GM12878 (cell line): ENCODE data around the gene COX6B1. TPM values are rescaled to one million over a fixed set of nuclear protein-coding genes. Genes with fewer than 3 reads are reported as not detected.
A peak's percentile ranks its signal among the peaks of the same experiment; 100 is the strongest.

Experiments used
- ATF2 ChIP-seq: IDR thresholded peaks from 2 replicates; pipeline ENCODE4 v1.6.1; 2012; ENCODE audit warnings: low read length, inconsistent platforms
- BCL3 ChIP-seq: IDR thresholded peaks from 2 replicates; pipeline ENCODE4 v1.6.1; 2011; ENCODE audit warnings: borderline replicate concordance, low read depth, mild to moderate bottlenecking, moderate library complexity, low read length; ENCODE audit not compliant: insufficient read depth, poor library complexity, severe bottlenecking
- CHD2 ChIP-seq: IDR thresholded peaks from 2 replicates; pipeline ENCODE4 v1.6.1; 2011; ENCODE audit warnings: low read depth, low read length, improper control_type of control experiment, borderline replicate concordance
- KAT2A ChIP-seq: conservative IDR thresholded peaks from 2 replicates; pipeline ENCODE4 v1.6.1; 2011; ENCODE audit warnings: low read depth, low read length; ENCODE audit not compliant: control insufficient read depth
- MAX ChIP-seq: IDR thresholded peaks from 2 replicates; pipeline ENCODE4 v1.6.1; 2012; ENCODE audit warnings: low read depth, low read length, improper control_type of control experiment
- NFYA ChIP-seq: IDR thresholded peaks from 2 replicates; pipeline ENCODE4 v1.6.1; 2011; ENCODE audit warnings: low read depth, mild to moderate bottlenecking, low read length, improper control_type of control experiment, borderline replicate concordance
- NFYB ChIP-seq: IDR thresholded peaks from 2 replicates; pipeline ENCODE4 v1.6.1; 2011; ENCODE audit warnings: low read depth, mild to moderate bottlenecking, low read length, improper control_type of control experiment, moderate library complexity; ENCODE audit not compliant: insufficient read depth
- NR2C1 ChIP-seq: fragments of 450-650 bp; IDR thresholded peaks from 2 replicates; pipeline ENCODE4 v1.6.1; 2017; ENCODE audit warnings: antibody characterized with exemption, mild to moderate bottlenecking, moderate library complexity
- RB1 ChIP-seq: fragments of 450-650 bp; formaldehyde crosslinking; IDR thresholded peaks from 2 replicates; pipeline ENCODE4 v1.6.1; 2017; ENCODE audit warnings: mild to moderate bottlenecking, borderline replicate concordance
- RELB ChIP-seq: fragments of 450-650 bp; IDR thresholded peaks from 2 replicates; pipeline ENCODE4 v1.6.1; 2017; ENCODE audit warnings: low read depth, mild to moderate bottlenecking, moderate library complexity
- SP1 ChIP-seq: IDR thresholded peaks from one replicate; pipeline ENCODE4 v1.6.1; 2011; ENCODE audit warnings: low read depth, low read length
- TCF7 ChIP-seq: IDR thresholded peaks from 2 replicates; pipeline ENCODE4 v1.6.1; 2014; ENCODE audit warnings: antibody characterized with exemption, borderline replicate concordance
- ZBTB4 ChIP-seq: fragments of 450-650 bp; formaldehyde crosslinking; IDR thresholded peaks from 2 replicates; pipeline ENCODE4 v1.4.0; 2022; ENCODE audit warnings: mild to moderate bottlenecking, moderate library complexity
- ZBTB40 ChIP-seq: fragments of 450-650 bp; IDR thresholded peaks from 2 replicates; pipeline ENCODE4 v1.6.1; 2016; ENCODE audit warnings: mild to moderate bottlenecking, moderate library complexity, borderline replicate concordance
- polyA plus RNA-seq, 11 experiments: library from polyadenylated mRNA; depleted of rRNA in 4 of 11; unstranded in 6 of 11; stranded (reverse) in 5 of 11; fragments of >200 nt; fragmentation: Nextera tagmentation in 4 of 11; fragmentation: Illumina TruSeq in 1 of 11; extraction: Ambion mirVana in 4 of 11; extraction: Trizol in 1 of 11; gene quantifications; 1 replicate in 1 of 11; 2 replicates in 10 of 11; pipeline versions ENCODE4 v1.2.1 to v1.2.3, GENCODE V29; 2011 to 2016; ENCODE audit warnings: inconsistent platforms in 2 of 11, missing spikeins in 2 of 11, low read depth in 1 of 11
- total RNA-seq, 4 experiments: library from RNA; depleted of rRNA in 3 of 4; stranded (reverse); fragments of >200 nt in 3 of 4; fragmentation: Illumina TruSeq in 1 of 4; extraction: Trizol in 1 of 4; gene quantifications; 2 replicates each; pipeline versions ENCODE4 v1.2.1 to v1.2.3, GENCODE V29; 2013 to 2021

Gene COX6B1
- total and polyA plus RNA-seq, 10 of the 15 experiments (the other 5 are each of a cell fraction or from before 2014, with no cell fraction given), result 500 to 1,700 (median 862) TPM

- TF ChIP-seq ZBTB4 (CRISPR knock-in tag) (no peak), BCL3 (no peak), RB1 (peak; percentile 75; the same call in 1 of the 2 replicates), NFYB (peak; percentile 99), KAT2A (no peak), SP1 (peak; percentile 100), NR2C1 (no peak), RELB (peak; percentile 61), ZBTB40 (0 out of 2 replicates have a peak, but pooled peaks have one; percentile 2), NFYA (peak; percentile 73), ATF2 (no peak), CHD2 (peak; percentile 97), TCF7 (no peak), MAX (0 out of 2 replicates have a peak, but pooled peaks have one; percentile 4)
Observed at GRCh38 chr19:35702223-35703012, 54.3 kb downstream of the COX6B1 start (continued).
